OCI-LY7 (cell line): Measurements from ENCODE around the gene ALG9.
"Not testable (repeated sequence)": the region's sequence is repeated elsewhere in the genome, so short reads cannot be mapped to it uniquely, and the experiment has no call there.

Experiments
- EZH2phosphoT487 ChIP-seq: fragments of 200-600 bp; sonication (generic); IDR thresholded peaks from 2 replicates; pipeline ENCODE4 v1.6.1; 2018; ENCODE audit warnings: low read depth, borderline replicate concordance, mild to moderate bottlenecking, mixed run types, antibody characterized with exemption, low read length, moderate library complexity, mixed read lengths
- TF ChIP-seq, protein P1 (sequence below): fragments of 200-600 bp; sonication (generic); conservative IDR thresholded peaks from 2 replicates; pipeline ENCODE4 v1.5.1; 2014; ENCODE audit warnings: mild to moderate bottlenecking, antibody characterized with exemption, low read length, moderate library complexity, mixed read lengths

- TF ChIP-seq, protein P1, sequence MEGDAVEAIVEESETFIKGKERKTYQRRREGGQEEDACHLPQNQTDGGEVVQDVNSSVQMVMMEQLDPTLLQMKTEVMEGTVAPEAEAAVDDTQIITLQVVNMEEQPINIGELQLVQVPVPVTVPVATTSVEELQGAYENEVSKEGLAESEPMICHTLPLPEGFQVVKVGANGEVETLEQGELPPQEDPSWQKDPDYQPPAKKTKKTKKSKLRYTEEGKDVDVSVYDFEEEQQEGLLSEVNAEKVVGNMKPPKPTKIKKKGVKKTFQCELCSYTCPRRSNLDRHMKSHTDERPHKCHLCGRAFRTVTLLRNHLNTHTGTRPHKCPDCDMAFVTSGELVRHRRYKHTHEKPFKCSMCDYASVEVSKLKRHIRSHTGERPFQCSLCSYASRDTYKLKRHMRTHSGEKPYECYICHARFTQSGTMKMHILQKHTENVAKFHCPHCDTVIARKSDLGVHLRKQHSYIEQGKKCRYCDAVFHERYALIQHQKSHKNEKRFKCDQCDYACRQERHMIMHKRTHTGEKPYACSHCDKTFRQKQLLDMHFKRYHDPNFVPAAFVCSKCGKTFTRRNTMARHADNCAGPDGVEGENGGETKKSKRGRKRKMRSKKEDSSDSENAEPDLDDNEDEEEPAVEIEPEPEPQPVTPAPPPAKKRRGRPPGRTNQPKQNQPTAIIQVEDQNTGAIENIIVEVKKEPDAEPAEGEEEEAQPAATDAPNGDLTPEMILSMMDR: not testable (repeated sequence)
- TF ChIP-seq EZH2phosphoT487: not testable (repeated sequence)
Observed at GRCh38 chr11:111885053-111885452, 13.7 kb upstream of the ALG9 start.
